ENCODE data around the gene VNN1.

VNN1 gene

GRCh38 chr6:132693478-132693877 lies 20.4 kb downstream of the VNN1 start:
- Mint-ChIP-seq H3K4me3 (no peak overlapping the region), H3K27me3 (ENCODE audit: low read depth, poor library complexity) (peaks cover 6% of the 10 kb centered on the region), H3K9me3 (peaks cover 19% of the 10 kb centered on the region), H3K4me1 (no peaks in the 10 kb centered on the region), H3K36me3 (ENCODE audit: low read depth) (peaks cover 10% of the 10 kb centered on the region), H3K27ac (no peak overlapping the region)
- TF ChIP-seq CTCF (IDR thresholded peaks at IDR 0.05), result no peak
- DNase-seq, result no peak

- no peak overlapping the region for H3K4me3 Mint-ChIP-seq
- no peak for TF ChIP-seq CTCF (IDR thresholded peaks at IDR 0.05)
- peaks cover 6% of the 10 kb centered on the region for H3K27me3 Mint-ChIP-seq (ENCODE audit: low read depth, poor library complexity)
- H3K27ac Mint-ChIP-seq, result no peak overlapping the region
- H3K4me1 Mint-ChIP-seq, result no peaks in the 10 kb centered on the region
- peaks cover 5% of the 10 kb centered on the region for H3K9me3 Mint-ChIP-seq
- H3K36me3 Mint-ChIP-seq (ENCODE audit: low read depth), result peaks cover 2% of the 10 kb centered on the region
- DNase-seq, result no peak
Measured at GRCh38 chr6:132690678-132691077, 23.2 kb downstream of the VNN1 start.

GRCh38 chr6:132687306-132687705 lies 26.5 kb downstream of the VNN1 start:
- Mint-ChIP-seq H3K4me1 (no peaks in the 10 kb centered on the region), H3K36me3 (ENCODE audit: low read depth) (no peaks in the 10 kb centered on the region), H3K27me3 (ENCODE audit: low read depth, poor library complexity) (peaks cover 6% of the 10 kb centered on the region), H3K4me3 (no peak overlapping the region), H3K27ac (no peak overlapping the region), H3K9me3 (no peaks in the 10 kb centered on the region)
- DNase-seq, result no peak
- no peak for TF ChIP-seq CTCF (IDR thresholded peaks at IDR 0.05)

GRCh38 chr6:132686531-132686930 lies 27.3 kb downstream of the VNN1 start:
- Mint-ChIP-seq H3K4me1 (no peaks in the 10 kb centered on the region), H3K4me3 (no peak overlapping the region), H3K27me3 (ENCODE audit: low read depth, poor library complexity) (peaks cover 6% of the 10 kb centered on the region), H3K36me3 (ENCODE audit: low read depth) (no peaks in the 10 kb centered on the region), H3K27ac (no peak overlapping the region), H3K9me3 (no peaks in the 10 kb centered on the region)
- DNase-seq, result no peak
- no peak for TF ChIP-seq CTCF (IDR thresholded peaks at IDR 0.05)

GRCh38 chr6:132685009-132685408 lies 28.8 kb downstream of the VNN1 start:
- TF ChIP-seq CTCF (IDR thresholded peaks at IDR 0.05), result no peak
- DNase-seq, result no peak
- no peaks in the 10 kb centered on the region for H3K9me3 Mint-ChIP-seq
- H3K36me3 Mint-ChIP-seq (ENCODE audit: low read depth), result no peaks in the 10 kb centered on the region
- no peak overlapping the region for H3K4me3 Mint-ChIP-seq
- H3K27me3 Mint-ChIP-seq (ENCODE audit: low read depth, poor library complexity), result peaks cover 6% of the 10 kb centered on the region
- H3K4me1 Mint-ChIP-seq, result no peaks in the 10 kb centered on the region
- H3K27ac Mint-ChIP-seq, result no peak overlapping the region

- Mint-ChIP-seq H3K9me3 (no peaks in the 10 kb centered on the region), H3K4me3 (no peak overlapping the region), H3K36me3 (ENCODE audit: low read depth) (no peaks in the 10 kb centered on the region), H3K27me3 (ENCODE audit: low read depth, poor library complexity) (peaks cover 3% of the 10 kb centered on the region), H3K4me1 (no peaks in the 10 kb centered on the region), H3K27ac (no peak overlapping the region)
- no peak for DNase-seq
- no peak for TF ChIP-seq CTCF (IDR thresholded peaks at IDR 0.05)
Measured at GRCh38 chr6:132684272-132684671, 29.6 kb downstream of the VNN1 start.

Data from nephron progenitor cell (in vitro differentiated cells).